ENCODE results near the gene CFAP100.

GRCh38 chr3:126391631-126392030 lies 3.1 kb upstream of the CFAP100 start:
- TF ChIP-seq CTCF (IDR thresholded peaks at IDR 0.05; ENCODE audit: insufficient read depth, low read depth, low read length) (no peak), EZH2 (IDR thresholded peaks at IDR 0.05; ENCODE audit: insufficient read depth, low read length) (no peak)
